GM19351 (cell line): ENCODE results near the gene WDR35.

ENCODE experiments used
- ATAC-seq: cut with Tn5 transposase; IDR thresholded peaks from one replicate; pipeline ENCODE4 v1.9.1; 2021; ENCODE audit warnings: mild to moderate bottlenecking, moderate library complexity; ENCODE audit not compliant: unreplicated experiment

Gene WDR35

DNA sequence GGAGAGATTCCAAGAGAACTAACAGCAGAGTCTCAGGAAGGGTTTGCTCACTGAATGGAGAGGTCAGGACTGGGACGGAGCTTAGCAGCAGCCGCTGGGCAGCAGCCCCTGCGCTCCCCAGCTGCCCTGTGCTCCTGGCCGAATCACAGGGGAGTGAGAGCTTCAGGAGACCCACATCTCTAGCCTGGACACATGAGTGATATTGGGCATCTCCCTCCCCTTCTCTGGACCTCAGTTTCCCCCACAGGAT lies 22.1 kb upstream of the WDR35 start:
- ATAC-seq = no peak

DNA sequence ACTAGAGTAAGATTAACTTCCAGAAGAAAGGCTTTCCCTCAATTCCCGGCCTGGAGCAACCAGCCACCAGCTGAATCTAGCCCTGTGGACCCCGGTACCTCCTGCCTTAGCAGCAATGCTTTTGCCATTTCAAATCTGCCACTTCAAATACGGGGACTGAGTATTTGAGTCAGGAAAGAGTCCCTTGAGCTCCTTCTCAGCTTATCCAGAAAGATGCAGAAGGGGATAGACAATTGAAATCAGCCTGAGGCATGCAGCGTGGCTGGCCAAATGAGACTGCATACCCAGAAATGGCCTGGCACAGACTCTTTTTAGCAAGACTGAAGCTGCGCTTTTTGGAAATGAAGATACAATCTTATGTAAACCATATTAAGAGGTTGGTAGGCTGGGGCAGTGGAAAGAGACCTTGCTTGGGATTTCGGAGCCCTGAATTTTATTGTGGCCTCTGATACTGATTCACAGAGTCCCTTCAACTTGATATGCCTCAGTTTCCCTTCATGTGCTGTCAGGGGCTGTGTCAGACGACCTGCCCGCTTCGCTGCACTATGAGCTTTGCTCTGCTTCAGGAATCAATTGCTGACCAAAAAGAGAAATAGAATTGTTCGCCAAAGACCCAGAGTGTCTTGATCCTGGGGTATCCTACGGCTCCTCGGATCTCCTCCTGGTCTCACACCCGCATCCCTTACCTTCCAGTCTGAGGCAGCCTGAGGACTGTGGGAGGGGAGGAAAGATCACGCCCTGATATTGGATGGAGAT lies 21.5 kb upstream of the WDR35 start:
- no peak for ATAC-seq

DNA sequence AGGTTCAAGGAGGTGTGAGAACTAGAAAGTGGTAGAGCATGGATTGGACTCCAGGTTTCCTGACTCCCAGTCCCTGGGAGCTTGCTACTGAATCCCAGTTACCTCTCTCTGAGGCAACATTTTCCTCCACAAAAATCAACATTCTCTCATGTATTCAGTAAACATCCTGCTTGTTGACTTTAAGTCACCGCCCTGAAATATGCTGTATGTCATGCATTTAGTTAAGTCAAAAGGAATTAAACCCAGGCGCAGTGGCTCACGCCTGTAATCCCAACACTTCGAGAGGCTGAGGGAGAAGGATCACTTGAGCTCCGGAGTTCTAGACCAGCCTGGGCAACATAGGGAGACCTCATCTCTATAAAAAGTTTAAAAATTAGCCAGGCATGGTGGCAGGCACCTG lies 18.8 kb upstream of the WDR35 start:
- no peak for ATAC-seq

DNA sequence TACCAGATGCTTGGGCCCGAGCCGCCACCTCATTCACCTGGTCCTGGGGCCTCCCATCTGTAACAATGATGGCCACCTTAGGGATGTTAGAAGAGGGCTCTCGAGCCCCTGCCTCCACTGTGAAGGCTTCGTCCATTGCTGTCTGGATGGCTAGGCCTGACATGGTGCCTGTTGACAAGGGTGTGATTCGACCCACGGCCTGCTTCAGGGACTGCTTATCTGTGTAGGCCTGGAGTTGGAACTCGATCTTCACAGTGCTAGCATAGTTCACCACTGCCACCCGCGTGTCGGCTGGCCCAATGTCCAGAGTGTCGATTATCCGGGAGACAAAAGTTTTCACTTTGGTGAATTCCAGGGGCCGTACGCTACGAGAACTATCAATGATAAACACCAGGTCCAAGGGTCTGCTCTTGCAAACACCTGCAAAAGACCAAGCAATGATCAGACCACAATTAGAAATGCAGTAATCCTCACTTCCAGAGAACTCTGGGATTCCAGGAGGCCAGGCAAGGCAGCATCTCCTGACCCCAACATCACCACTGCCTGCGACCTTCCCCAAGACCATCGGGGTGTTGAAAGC lies 16.1 kb upstream of the WDR35 start:
- no peak for ATAC-seq

GRCh38 chr2:20005067-20005627 lies 15.2 kb upstream of the WDR35 start:
- ATAC-seq = no peak

- ATAC-seq = no peak
Measured at GRCh38 chr2:20001361-20001863, 11.5 kb upstream of the WDR35 start.

- ATAC-seq = no peak
Measured at GRCh38 chr2:19993731-19994130, 3.8 kb upstream of the WDR35 start.

- ATAC-seq = no peak
Measured at GRCh38 chr2:19991895-19992294, 2.0 kb upstream of the WDR35 start.

DNA sequence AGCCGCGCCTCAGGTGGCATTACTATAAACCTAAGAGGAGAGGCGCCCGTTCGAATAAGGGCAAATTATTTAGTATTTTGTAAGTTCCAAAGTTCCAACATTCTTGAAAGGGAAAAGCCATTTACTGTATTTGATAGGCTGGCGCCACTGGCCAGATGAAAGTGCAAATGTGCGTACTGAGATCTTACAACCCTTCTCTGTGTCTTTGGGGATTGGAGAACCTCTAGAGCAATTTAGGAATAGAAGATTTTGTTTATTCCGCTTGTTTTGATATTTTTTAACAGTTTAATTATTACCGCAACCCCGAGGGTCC lies 467 bp upstream of the WDR35 start:
- ATAC-seq = no peak

GRCh38 chr2:19989342-19989666 lies 601 bp downstream of the WDR35 start:
- no peak for ATAC-seq

DNA sequence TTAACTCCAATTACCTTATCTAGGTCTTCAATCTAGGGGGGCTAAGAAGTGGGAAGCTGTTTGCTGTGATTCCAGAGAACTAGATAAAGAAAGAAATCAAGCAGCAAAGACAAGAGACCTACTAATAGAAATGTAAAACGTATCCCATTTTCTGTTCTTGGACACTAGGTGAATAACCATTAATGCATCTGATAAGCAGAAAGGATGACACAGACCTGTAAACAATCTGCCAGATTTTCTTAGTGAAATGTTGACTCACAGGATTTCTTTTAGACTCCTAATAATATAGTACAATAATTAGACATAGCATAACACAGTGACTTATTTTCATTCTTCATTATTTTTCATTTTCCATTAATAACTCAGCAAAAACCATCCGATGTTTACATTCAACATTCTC lies 1.3 kb downstream of the WDR35 start:
- no peak for ATAC-seq

GRCh38 chr2:19987936-19988335 lies 2.0 kb downstream of the WDR35 start:
- ATAC-seq = peak; percentile 84

DNA sequence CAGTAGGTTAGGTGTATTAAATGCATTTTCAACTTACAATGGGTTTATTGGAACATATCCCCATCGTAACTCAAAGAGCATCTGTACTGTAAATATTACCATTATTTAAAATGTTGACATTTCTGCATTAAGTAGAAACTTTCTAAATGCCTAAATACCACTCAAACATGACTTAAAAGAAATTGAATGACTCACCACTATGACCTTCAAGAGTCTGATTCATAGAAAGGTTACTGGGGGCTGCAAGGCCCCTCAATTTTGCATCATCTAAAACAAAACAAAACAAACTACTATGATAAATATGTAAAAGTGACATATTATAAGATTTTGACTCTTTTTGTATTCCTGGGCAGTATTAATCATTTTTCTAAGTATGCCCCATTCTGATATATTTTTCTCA lies 7.6 kb downstream of the WDR35 start:
- no peak for ATAC-seq

DNA sequence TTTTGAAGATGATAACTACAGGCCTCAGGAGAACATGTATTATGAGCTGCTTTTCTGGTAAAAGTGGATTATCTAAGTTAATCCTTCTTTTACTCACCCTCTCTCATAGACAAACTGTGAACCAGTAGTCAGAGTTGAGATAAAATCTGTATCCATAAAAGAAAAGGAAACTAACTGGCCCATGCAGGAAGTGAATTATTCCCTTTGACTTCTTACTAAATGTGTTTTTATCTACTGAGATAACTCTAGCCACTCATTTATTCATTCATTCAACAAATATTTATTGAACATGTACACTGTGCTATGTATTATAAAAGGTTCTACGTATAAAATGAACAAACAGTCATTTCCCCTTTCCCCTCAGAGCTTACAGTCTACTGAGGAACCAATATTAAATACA lies 10.0 kb downstream of the WDR35 start:
- ATAC-seq = no peak

DNA sequence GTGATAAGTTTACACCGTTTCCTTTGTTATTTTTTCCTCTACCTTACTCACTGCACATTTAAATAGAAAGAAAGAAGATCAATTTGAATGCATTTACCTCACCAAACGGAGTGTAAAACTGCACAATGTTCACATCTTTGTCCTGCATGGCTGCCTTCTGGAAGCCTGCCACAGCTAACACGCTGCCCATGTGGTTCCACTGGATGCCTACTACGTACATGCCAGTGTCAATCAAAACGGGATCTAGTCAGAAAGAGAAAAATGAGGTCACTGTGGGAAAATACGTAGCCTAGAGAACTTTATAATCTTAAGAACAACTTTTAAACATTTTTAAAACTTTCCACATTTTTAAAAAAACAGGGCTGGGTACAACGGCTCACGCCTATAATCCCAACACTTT lies 16.4 kb downstream of the WDR35 start:
- ATAC-seq = no peak

GRCh38 chr2:19971691-19972090 lies 18.2 kb downstream of the WDR35 start:
- no peak for ATAC-seq

DNA sequence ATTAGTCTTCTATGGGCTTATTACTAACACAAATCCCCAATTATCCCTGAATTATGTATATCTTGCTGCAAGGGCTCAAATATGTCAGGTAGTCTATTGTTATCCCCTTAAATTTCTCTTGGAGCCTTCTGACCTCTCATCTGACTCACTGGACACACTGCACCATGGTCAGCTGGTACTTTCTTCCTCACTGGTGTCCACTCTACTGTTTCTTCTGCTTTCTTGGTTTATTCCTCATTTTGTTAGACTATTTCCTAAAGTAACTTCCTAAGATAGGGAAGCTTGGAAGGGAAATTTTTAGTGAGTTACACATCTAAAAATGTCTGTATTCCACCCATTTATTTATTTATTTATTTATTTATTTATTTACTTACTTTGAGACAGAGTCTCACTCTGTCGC lies 26.5 kb downstream of the WDR35 start:
- no peak for ATAC-seq

- peak; percentile 99 for ATAC-seq
Measured at GRCh38 chr2:19955544-19956422, 34.1 kb downstream of the WDR35 start.

DNA sequence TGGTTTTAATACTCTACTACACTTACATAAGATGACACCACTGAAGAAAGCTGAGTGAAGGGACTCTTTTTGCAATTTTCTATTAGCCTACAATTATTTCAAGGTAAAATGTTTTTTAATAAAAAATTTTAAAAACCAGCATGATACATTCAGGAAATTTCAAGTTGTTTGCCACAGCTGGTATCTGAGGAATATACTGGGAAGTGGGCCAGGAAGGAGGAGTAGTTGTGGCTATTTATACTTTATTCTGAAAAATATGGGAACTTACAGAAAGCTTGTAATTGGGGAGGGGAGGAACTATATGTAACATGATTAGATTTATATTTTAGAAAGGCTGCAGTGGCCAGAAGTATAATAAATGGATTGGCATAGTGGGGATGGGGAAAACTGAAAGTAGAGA lies 40.8 kb downstream of the WDR35 start:
- no peak for ATAC-seq

GRCh38 chr2:19947184-19947940 lies 42.5 kb downstream of the WDR35 start:
- no peak for ATAC-seq

DNA sequence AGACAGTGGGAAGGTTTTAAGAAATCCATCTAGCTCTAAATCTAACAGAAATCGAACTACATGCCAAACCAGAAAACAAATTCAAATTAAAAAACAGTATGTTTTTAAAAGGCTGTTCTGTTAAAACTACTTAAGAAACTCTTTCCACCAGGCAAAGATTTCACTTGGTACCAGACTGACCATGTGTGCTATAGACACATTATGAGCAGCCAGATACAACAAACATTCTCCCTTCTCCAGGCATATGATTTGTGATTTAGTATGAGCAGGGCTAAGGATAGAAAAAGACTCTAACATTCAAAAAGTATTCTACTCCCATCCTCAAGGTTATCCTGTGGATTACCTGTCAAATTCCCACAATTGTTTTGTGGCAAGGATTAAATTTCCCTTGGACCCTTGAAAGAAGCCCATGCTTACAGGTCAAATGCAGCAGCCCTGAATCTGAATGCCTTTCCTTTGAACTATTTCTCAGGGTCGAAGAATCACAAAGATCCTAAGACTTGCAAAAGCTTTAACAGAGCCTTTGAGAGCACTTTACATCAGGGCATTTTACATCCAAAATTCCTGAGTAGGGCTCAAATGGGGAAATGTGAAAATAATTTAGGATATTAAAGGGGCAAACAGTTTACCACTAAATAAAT lies 45.6 kb downstream of the WDR35 start:
- ATAC-seq = no peak
